H1 (cell line): ENCODE data around the gene KRT76. TPM values are rescaled to one million over a fixed set of nuclear protein-coding genes. Genes with fewer than 3 reads are reported as not detected.

Source experiments
- CTCF ChIA-PET: fragments of 300-600 bp; sonication (Branson Sonifier 250); formaldehyde crosslinking; loops from one replicate; lab custom pipeline; 2021; ENCODE audit not compliant: partially characterized antibody; lab: Charles Lee
- POLR2A ChIA-PET: fragments of 300-600 bp; sonication (Branson Sonifier 250); formaldehyde crosslinking; loops from one replicate; lab custom pipeline; 2021; ENCODE audit warnings: inconsistent platforms; ENCODE audit not compliant: partially characterized antibody; lab: Charles Lee
- DNase-seq, 2 experiments: peaks; one replicate each; pipeline versions ENCODE4 v3.0.0 to v3.0.0-alpha.2; 2010 to 2022; ENCODE audit warnings: low spot score in 2 of 2, low read depth in 1 of 2, mixed read lengths in 1 of 2
- FAIRE-seq: peaks from 2 replicates; lab custom pipeline; 2011; peaks lifted over from hg19 to GRCh38; lab: Jason Lieb, UNC
- H2AFZ ChIP-seq: 2 replicates; pipeline ENCODE4 v1.8.1; 2012; ENCODE audit warnings: low read length, inconsistent platforms
- H2AK5ac ChIP-seq: 2 replicates; pipeline ENCODE4 v1.6.1; 2013; ENCODE audit warnings: low read depth, low read length
- H2BK120ac ChIP-seq: replicated peaks from 2 replicates; pipeline ENCODE3; 2013; ENCODE audit warnings: low read depth, low read length, inconsistent platforms
- H2BK12ac ChIP-seq: 2 replicates; pipeline ENCODE4 v1.6.1; 2013; ENCODE audit warnings: low read depth, low read length
- H2BK15ac ChIP-seq: 2 replicates; pipeline ENCODE4 v1.6.1; 2013; ENCODE audit warnings: low read length
- H2BK20ac ChIP-seq: 2 replicates; pipeline ENCODE4 v1.6.1; 2013; ENCODE audit warnings: low read length
- H2BK5ac ChIP-seq: 2 replicates; pipeline ENCODE4 v1.6.1; 2013; ENCODE audit warnings: low read depth, low read length
- H3K14ac ChIP-seq: 2 replicates; pipeline ENCODE4 v1.6.1; 2013; ENCODE audit warnings: inconsistent platforms; ENCODE audit not compliant: insufficient read length
- H3K18ac ChIP-seq: 2 replicates; pipeline ENCODE4 v1.6.1; 2013; ENCODE audit warnings: low read length; ENCODE audit errors: extremely low read depth
- H3K23ac ChIP-seq: 2 replicates; pipeline ENCODE4 v1.6.1; 2013; ENCODE audit warnings: inconsistent platforms; ENCODE audit not compliant: insufficient read length
- H3K23me2 ChIP-seq: 2 replicates; pipeline ENCODE4 v1.6.1; 2013; ENCODE audit warnings: low read depth, low read length
- H3K27ac ChIP-seq: 2 replicates; pipeline ENCODE4 v1.6.1; 2011; ENCODE audit warnings: low read depth, low read length, inconsistent platforms
- H3K27me3 ChIP-seq, 4 experiments: replicated peaks in 1 of 4; 1 replicate in 1 of 4; 2 replicates in 3 of 4; pipeline versions ENCODE4 v1.6.1 to v1.8.1; 2011 to 2013; ENCODE audit warnings: low read length in 3 of 4, mild to moderate bottlenecking in 3 of 4, inconsistent platforms in 2 of 4, mixed read lengths in 2 of 4, moderate library complexity in 1 of 4; ENCODE audit not compliant: control insufficient read depth in 3 of 4, insufficient read depth in 3 of 4; ENCODE audit errors: extremely low read depth in 1 of 4
- H3K36me3 ChIP-seq, 4 experiments: 2 replicates each; pipeline versions ENCODE4 v1.6.1 to v1.8.1; 2011 to 2013; ENCODE audit warnings: mild to moderate bottlenecking in 4 of 4, low read length in 3 of 4, moderate library complexity in 2 of 4, control low read depth in 1 of 4, inconsistent platforms in 1 of 4; ENCODE audit not compliant: insufficient read depth in 4 of 4, control insufficient read depth in 2 of 4
- H3K4ac ChIP-seq: replicated peaks from 2 replicates; pipeline ENCODE3; 2013; ENCODE audit warnings: low read length, low read depth, mixed read lengths, inconsistent platforms; ENCODE audit not compliant: insufficient read length
- H3K4me1 ChIP-seq, 4 experiments: replicated peaks in 1 of 4; 1 replicate in 1 of 4; 2 replicates in 3 of 4; pipeline versions ENCODE4 v1.6.1 to v1.8.1; 2011 to 2013; ENCODE audit warnings: low read length in 3 of 4, inconsistent platforms in 2 of 4, mixed read lengths in 1 of 4; ENCODE audit not compliant: insufficient read depth in 4 of 4, control insufficient read depth in 3 of 4
- H3K4me2 ChIP-seq, 2 experiments: 2 replicates each; pipeline versions ENCODE4 v1.6.1 to v1.8.1; 2011 to 2013; ENCODE audit warnings: low read depth in 2 of 2, low read length in 2 of 2, control low read depth in 1 of 2, inconsistent platforms in 1 of 2, mild to moderate bottlenecking in 1 of 2; ENCODE audit not compliant: insufficient read depth in 1 of 2
- H3K4me3 ChIP-seq, 4 experiments: fragments of 200-600, 300-600 bp in 1 of 4; sonication (generic), shearing (Covaris generic), sonication (Bioruptor Twin) in 1 of 4; 2 replicates each; pipeline versions ENCODE4 v1.5.1 to v1.8.1; 2011 to 2016; ENCODE audit warnings: low read length in 4 of 4, low read depth in 3 of 4, control low read depth in 2 of 4, inconsistent platforms in 2 of 4, mild to moderate bottlenecking in 2 of 4, mixed read lengths in 1 of 4, moderate library complexity in 1 of 4; ENCODE audit not compliant: insufficient read depth in 2 of 4; ENCODE audit errors: extremely low read depth in 1 of 4
- H3K56ac ChIP-seq: replicated peaks from 2 replicates; pipeline ENCODE3; 2013; ENCODE audit warnings: low read depth, mild to moderate bottlenecking, mixed read lengths, low read length, inconsistent platforms; ENCODE audit not compliant: insufficient read length
- H3K79me1 ChIP-seq: 2 replicates; pipeline ENCODE4 v1.6.1; 2013; ENCODE audit warnings: low read depth, low read length, control low read depth
- H3K79me2 ChIP-seq, 2 experiments: 2 replicates each; pipeline versions ENCODE4 v1.6.1 to v1.8.1; 2012 to 2013; ENCODE audit warnings: low read length in 2 of 2, mild to moderate bottlenecking in 2 of 2, inconsistent platforms in 1 of 2; ENCODE audit not compliant: insufficient read depth in 2 of 2, control insufficient read depth in 1 of 2
- H3K9ac ChIP-seq, 4 experiments: replicated peaks in 1 of 4; 1 replicate in 1 of 4; 2 replicates in 3 of 4; pipeline versions ENCODE4 v1.6.1 to v1.8.1; 2011 to 2013; ENCODE audit warnings: low read depth in 3 of 4, low read length in 3 of 4, control low read depth in 2 of 4, mild to moderate bottlenecking in 2 of 4, moderate library complexity in 2 of 4, inconsistent platforms in 1 of 4; ENCODE audit errors: extremely low read depth in 1 of 4
- H3K9me3 ChIP-seq, 2 experiments: 2 replicates each; pipeline versions ENCODE4 v1.6.1 to v1.8.1; 2012 to 2013; ENCODE audit warnings: mild to moderate bottlenecking in 2 of 2, moderate library complexity in 2 of 2, control low read depth in 1 of 2, inconsistent platforms in 1 of 2, low read depth in 1 of 2, low read length in 1 of 2, mixed read lengths in 1 of 2; ENCODE audit not compliant: insufficient read depth in 2 of 2
- H4K20me1 ChIP-seq, 2 experiments: replicated peaks in 1 of 2; 2 replicates each; pipeline versions ENCODE3 to v1.8.1; 2011 to 2013; ENCODE audit warnings: inconsistent platforms in 2 of 2, low read length in 2 of 2, mild to moderate bottlenecking in 1 of 2; ENCODE audit not compliant: insufficient read depth in 2 of 2, control insufficient read depth in 1 of 2
- H4K5ac ChIP-seq: 2 replicates; pipeline ENCODE4 v1.6.1; 2013; ENCODE audit warnings: low read length, low read depth, mixed read lengths, inconsistent platforms; ENCODE audit not compliant: insufficient read length
- H4K8ac ChIP-seq: 2 replicates; pipeline ENCODE4 v1.8.0; 2013; ENCODE audit warnings: mild to moderate bottlenecking, moderate library complexity, low read length, inconsistent platforms; ENCODE audit not compliant: insufficient read depth; ENCODE audit errors: extremely low read depth
- H4K91ac ChIP-seq: replicated peaks from 2 replicates; pipeline ENCODE3; 2013; ENCODE audit warnings: low read length, mixed read lengths, inconsistent platforms; ENCODE audit not compliant: insufficient read length
- ASH2L ChIP-seq: fragments of 200-600, 300-600 bp; sonication (generic); IDR thresholded peaks from one replicate; pipeline ENCODE4 v1.7.1; 2017; ENCODE audit warnings: low read length
- RFX5 ChIP-seq: IDR thresholded peaks from 2 replicates; pipeline ENCODE4 v1.6.1; 2011; ENCODE audit warnings: low read depth, low read length, improper control_type of control experiment, borderline replicate concordance
- SIRT6 ChIP-seq: IDR thresholded peaks from one replicate; pipeline ENCODE4 v1.7.1; 2012; ENCODE audit warnings: low read length, inconsistent platforms
- YY1 ChIP-seq: IDR thresholded peaks from 2 replicates; pipeline ENCODE4 v1.6.1; 2011; ENCODE audit warnings: low read depth, mild to moderate bottlenecking, low read length
- WGBS, 2 experiments: shearing (Covaris generic) in 1 of 2; methylation state at CpG; one replicate each; pipeline versions ENCODE4 v1.1.6 to v1.1.7; 2013 to 2015; ENCODE audit warnings: low lambda C conversion rate in 2 of 2, mixed read lengths in 2 of 2, inconsistent platforms in 1 of 2, low coverage in 1 of 2, missing lambda C conversion rate in 1 of 2; ENCODE audit not compliant: insufficient replicate concordance in 2 of 2, insufficient coverage in 1 of 2, insufficient read length in 1 of 2; ENCODE audit errors: extremely low coverage in 1 of 2, missing lambda C conversion rate in 1 of 2; 5-methylcytosine and 5-hydroxymethylcytosine counted together
- polyA plus RNA-seq, 7 experiments: library from polyadenylated mRNA; depleted of rRNA in 3 of 7; stranded (reverse) in 5 of 7; unstranded in 2 of 7; fragments of >200 nt in 5 of 7; fragments of 200-250 nt in 2 of 7; gene quantifications; 1 replicate in 5 of 7; 2 replicates in 1 of 7; 4 replicates in 1 of 7; pipeline versions ENCODE4 v1.2.1 to v1.2.3, GENCODE V29; 2011 to 2013; ENCODE audit warnings: missing spikeins in 2 of 7, mixed read lengths in 2 of 7
- total RNA-seq: library from RNA; stranded (reverse); fragmentation: NEBNext Ultra II Directional; extraction: Animal tissue kit (Norgen Biotek cat#: 25700); gene quantifications from 2 replicates; pipeline ENCODE4 v1.2.1, GENCODE V29; 2021
- TF ChIP-seq, protein P1 (sequence below), 3 experiments: IDR thresholded peaks; 1 replicate in 2 of 3; 2 replicates in 1 of 3; pipeline versions ENCODE4 v1.5.1 to v1.6.1; 2011; ENCODE audit warnings: low read length in 3 of 3, mild to moderate bottlenecking in 3 of 3, inconsistent platforms in 2 of 3, low read depth in 1 of 3, moderate library complexity in 1 of 3; ENCODE audit not compliant: insufficient read depth in 1 of 3; ENCODE audit errors: control extremely low read depth in 1 of 3
- TF ChIP-seq, protein P2 (sequence below): IDR thresholded peaks from 2 replicates; pipeline ENCODE4 v1.6.1; 2011; ENCODE audit warnings: low read depth, mild to moderate bottlenecking, low read length; ENCODE audit not compliant: insufficient read depth
- TF ChIP-seq, protein P3 (sequence below): IDR thresholded peaks from 2 replicates; pipeline ENCODE4 v1.6.1; 2011; ENCODE audit warnings: low read length, improper control_type of control experiment

The KRT76 gene
- total and polyA plus RNA-seq, 2 of the 8 experiments (the other 6 are each of a cell fraction or from before 2014, with no cell fraction given), result not detected

DNA sequence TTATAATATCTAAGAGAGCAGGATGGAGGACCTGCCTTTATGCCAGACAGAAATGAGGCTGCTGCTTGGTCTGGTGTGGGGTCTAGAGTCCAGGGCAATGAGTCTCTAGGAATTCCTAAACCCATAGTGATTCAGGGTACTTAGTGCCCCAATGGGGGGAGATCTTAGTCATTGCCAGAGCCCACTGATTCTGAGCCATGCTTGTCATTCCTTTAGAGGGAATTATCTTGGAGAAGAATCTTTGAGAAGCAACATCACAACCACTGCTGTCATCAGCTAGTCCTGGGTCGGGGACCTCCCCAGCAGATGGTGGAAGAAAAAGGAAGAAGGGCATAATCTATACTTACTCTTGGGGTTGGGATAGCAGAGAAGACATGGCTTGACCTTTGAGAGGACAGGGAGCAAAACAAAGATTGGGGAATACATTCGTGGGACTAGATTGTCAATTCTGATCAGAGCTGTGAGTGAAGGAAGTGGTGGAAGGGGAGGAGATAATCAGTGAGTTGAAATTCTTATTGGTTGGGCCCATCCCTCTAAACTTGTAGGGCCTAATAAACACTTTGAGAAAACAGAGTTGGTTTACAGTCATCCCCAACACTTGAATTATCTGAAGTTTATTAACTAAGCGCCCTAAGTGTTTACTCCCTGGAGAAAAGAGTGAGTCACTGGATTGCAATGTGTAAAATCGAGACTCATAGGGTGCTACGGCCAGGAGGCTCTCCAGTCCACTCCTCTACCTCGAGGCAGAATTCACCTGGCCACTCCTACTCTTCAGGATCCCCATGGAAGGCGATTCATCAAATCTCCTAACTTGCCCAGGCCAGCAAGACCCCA is 21.7 kb upstream of the KRT76 start:
- Histone ChIP-seq H3K79me1 (no peaks in the 10 kb centered on the region), H2BK120ac (no peak overlapping the region), H3K9ac (no peak overlapping the region), H3K36me3 (no peaks in the 10 kb centered on the region), H2AFZ (no peak overlapping the region), H2AK5ac (peak overlapping the region; percentile 76; the same call in 1 of the 2 replicates), H2BK15ac (no peak overlapping the region; the same call in 1 of the 2 replicates), H3K18ac (no peak overlapping the region), H3K23me2 (peaks cover 2% of the 10 kb centered on the region; the same call in 1 of the 2 replicates), H3K27ac (no peak overlapping the region), H3K4ac (no peak overlapping the region), H2BK12ac (peak overlapping the region; percentile 84; the same call in 1 of the 2 replicates), H2BK20ac (no peak overlapping the region), H4K5ac (no peak overlapping the region), H3K27me3 (no peaks in the 10 kb centered on the region), H3K4me3 (no peak overlapping the region), H4K8ac (no peak overlapping the region), H2BK5ac (no peak overlapping the region; the same call in 1 of the 2 replicates), H3K4me1 (peaks cover 0 to 11% (median 2%) of the 10 kb centered on the region in 4 experiments; a peak in 3 of 7 replicates), H3K9me3 (no peaks in the 10 kb centered on the region; a peak in 1 of 4 replicates), H3K56ac (no peak overlapping the region), H4K20me1 (no peaks in the 10 kb centered on the region), H3K23ac (no peak overlapping the region), H3K14ac (no peak overlapping the region), H3K4me2 (no peak overlapping the region; a peak in 1 of 4 replicates), H3K79me2 (no peaks in the 10 kb centered on the region), H4K91ac (no peak overlapping the region)
- ChIA-PET CTCF (interaction anchor here (1.9 kb wide), 1 partner anchor 27 kb away, joined by 4 read pairs; no protein-coding TSS in a partner anchor), POLR2A (no interaction called here)
- FAIRE-seq, result no peak
- no peak for DNase-seq
- WGBS, 2 experiments, result 58% methylated on average over 7 of the region's 7 CpGs; no CpG with 5 or more reads in 1 of the 2 experiments
- TF ChIP-seq, protein P1, sequence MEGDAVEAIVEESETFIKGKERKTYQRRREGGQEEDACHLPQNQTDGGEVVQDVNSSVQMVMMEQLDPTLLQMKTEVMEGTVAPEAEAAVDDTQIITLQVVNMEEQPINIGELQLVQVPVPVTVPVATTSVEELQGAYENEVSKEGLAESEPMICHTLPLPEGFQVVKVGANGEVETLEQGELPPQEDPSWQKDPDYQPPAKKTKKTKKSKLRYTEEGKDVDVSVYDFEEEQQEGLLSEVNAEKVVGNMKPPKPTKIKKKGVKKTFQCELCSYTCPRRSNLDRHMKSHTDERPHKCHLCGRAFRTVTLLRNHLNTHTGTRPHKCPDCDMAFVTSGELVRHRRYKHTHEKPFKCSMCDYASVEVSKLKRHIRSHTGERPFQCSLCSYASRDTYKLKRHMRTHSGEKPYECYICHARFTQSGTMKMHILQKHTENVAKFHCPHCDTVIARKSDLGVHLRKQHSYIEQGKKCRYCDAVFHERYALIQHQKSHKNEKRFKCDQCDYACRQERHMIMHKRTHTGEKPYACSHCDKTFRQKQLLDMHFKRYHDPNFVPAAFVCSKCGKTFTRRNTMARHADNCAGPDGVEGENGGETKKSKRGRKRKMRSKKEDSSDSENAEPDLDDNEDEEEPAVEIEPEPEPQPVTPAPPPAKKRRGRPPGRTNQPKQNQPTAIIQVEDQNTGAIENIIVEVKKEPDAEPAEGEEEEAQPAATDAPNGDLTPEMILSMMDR (IDR thresholded peaks at IDR 0.05; ENCODE audit: control extremely low read depth in 1 of 3, insufficient read depth in 1 of 3, low read depth in 1 of 3, low read length in 3 of 3), result no peak
- TF ChIP-seq ASH2L (no peak), RFX5 (no peak), YY1 (no peak), SIRT6 (no peak)
- TF ChIP-seq, protein P2, sequence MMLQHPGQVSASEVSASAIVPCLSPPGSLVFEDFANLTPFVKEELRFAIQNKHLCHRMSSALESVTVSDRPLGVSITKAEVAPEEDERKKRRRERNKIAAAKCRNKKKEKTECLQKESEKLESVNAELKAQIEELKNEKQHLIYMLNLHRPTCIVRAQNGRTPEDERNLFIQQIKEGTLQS, result no peak
- TF ChIP-seq, protein P3, sequence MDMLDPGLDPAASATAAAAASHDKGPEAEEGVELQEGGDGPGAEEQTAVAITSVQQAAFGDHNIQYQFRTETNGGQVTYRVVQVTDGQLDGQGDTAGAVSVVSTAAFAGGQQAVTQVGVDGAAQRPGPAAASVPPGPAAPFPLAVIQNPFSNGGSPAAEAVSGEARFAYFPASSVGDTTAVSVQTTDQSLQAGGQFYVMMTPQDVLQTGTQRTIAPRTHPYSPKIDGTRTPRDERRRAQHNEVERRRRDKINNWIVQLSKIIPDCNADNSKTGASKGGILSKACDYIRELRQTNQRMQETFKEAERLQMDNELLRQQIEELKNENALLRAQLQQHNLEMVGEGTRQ, result no peak
